HepG2 (cell line): ENCODE measurements around the gene PDE1C. TPM values are rescaled to one million over a fixed set of nuclear protein-coding genes. Genes with fewer than 3 reads are reported as not detected.

Source experiments
- ATAC-seq: fragments of 200-7000 bp; cut with Tn5 transposase; 3 replicates; pipeline ENCODE4 v1.9.1; 2020; ENCODE audit warnings: mild to moderate bottlenecking, moderate library complexity
- BruUV-seq: library from RNA; stranded (reverse); fragments of 400-500 nt; replicated peaks from 2 replicates; lab custom pipeline; 2021; lab: Mats Ljungman, UMichigan
- CTCF ChIA-PET: fragments of 300-600 bp; formaldehyde crosslinking; extraction: SDS; loops from one replicate; lab custom pipeline; 2021; ENCODE audit warnings: low total read pairs, inconsistent platforms, low intra/inter-chr PET ratio; lab: Yijun Ruan, JAX
- POLR2A ChIA-PET: fragments of 350-600 bp; sonication (Branson Sonifier 250); formaldehyde crosslinking; loops from one replicate; lab custom pipeline; 2020; ENCODE audit warnings: antibody characterized with exemption, inconsistent platforms; lab: Yijun Ruan, JAX
- DNase-seq: peaks from one replicate; pipeline ENCODE4 v3.0.0-alpha.2; 2015; ENCODE audit warnings: low spot score
- FAIRE-seq: peaks from 3 replicates; lab custom pipeline; 2011; peaks lifted over from hg19 to GRCh38; lab: Jason Lieb, UNC
- H2AFZ ChIP-seq: one replicate; pipeline ENCODE4 v1.6.1; 2011; ENCODE audit warnings: low read length, inconsistent platforms
- H3K27ac ChIP-seq: fragments of 300-600 bp; 3 replicates; pipeline ENCODE4 v1.8.0; 2011; ENCODE audit warnings: mixed run types, mild to moderate bottlenecking, mixed read lengths, low read length, inconsistent platforms; ENCODE audit not compliant: insufficient read depth; ENCODE audit errors: extremely low read length
- H3K27me3 ChIP-seq, 2 experiments: fragments of 200-600 bp in 1 of 2; 2 replicates in 1 of 2; 3 replicates in 1 of 2; pipeline versions ENCODE4 v1.6.0 to v1.8.0; 2011; ENCODE audit warnings: low read length in 2 of 2, mild to moderate bottlenecking in 2 of 2, moderate library complexity in 2 of 2, inconsistent platforms in 1 of 2; ENCODE audit not compliant: insufficient read depth in 2 of 2, control insufficient read depth in 1 of 2
- H3K36me3 ChIP-seq, 2 experiments: fragments of 200-600 bp in 1 of 2; replicated peaks in 1 of 2; 2 replicates in 1 of 2; 3 replicates in 1 of 2; pipeline versions ENCODE4 v1.5.1 to v1.8.0; 2011; ENCODE audit warnings: low read length in 2 of 2, inconsistent platforms in 1 of 2; ENCODE audit not compliant: insufficient read depth in 2 of 2, control insufficient read depth in 1 of 2
- H3K4me1 ChIP-seq: 2 replicates; pipeline ENCODE4 v1.5.1; 2012; ENCODE audit warnings: low read length, inconsistent platforms; ENCODE audit not compliant: insufficient read depth
- H3K4me2 ChIP-seq: 2 replicates; pipeline ENCODE4 v1.6.0; 2011; ENCODE audit warnings: low read depth, low read length, inconsistent platforms
- H3K4me3 ChIP-seq, 3 experiments: fragments of 200-600 bp in 1 of 3; sonication (generic), shearing (Covaris generic) in 1 of 3; replicated peaks in 1 of 3; 2 replicates each; pipeline ENCODE4 v1.5.1; 2011 to 2016; ENCODE audit warnings: low read length in 3 of 3, inconsistent platforms in 2 of 3, low read depth in 2 of 3, mild to moderate bottlenecking in 2 of 3, control low read depth in 1 of 3, mixed read lengths in 1 of 3; ENCODE audit not compliant: insufficient read depth in 1 of 3
- H3K79me2 ChIP-seq: one replicate; pipeline ENCODE4 v1.6.1; 2011; ENCODE audit warnings: low read length, inconsistent platforms; ENCODE audit not compliant: insufficient read depth
- H3K9ac ChIP-seq: 2 replicates; pipeline ENCODE4 v1.6.0; 2011; ENCODE audit warnings: mild to moderate bottlenecking, low read depth, low read length, inconsistent platforms; ENCODE audit not compliant: insufficient read depth
- H3K9me3 ChIP-seq: 2 replicates; pipeline ENCODE4 v1.5.1; 2012; ENCODE audit warnings: mild to moderate bottlenecking, low read length
- H4K20me1 ChIP-seq: 2 replicates; pipeline ENCODE4 v1.6.0; 2011; ENCODE audit warnings: inconsistent platforms, mild to moderate bottlenecking, low read length, moderate library complexity; ENCODE audit not compliant: insufficient read depth
- DRAP1 ChIP-seq: IDR thresholded peaks from 2 replicates; pipeline ENCODE4 v1.6.1; 2016; ENCODE audit warnings: missing genetic modification reagents, missing compliant biosample characterization
- EEA1 ChIP-seq: sonication (generic); formaldehyde crosslinking; IDR thresholded peaks from 2 replicates; pipeline ENCODE4 v1.5.1; 2020; ENCODE audit warnings: mild to moderate bottlenecking, missing genetic modification reagents, borderline replicate concordance
- HMGXB4 ChIP-seq, 2 experiments: sonication (generic) in 1 of 2; formaldehyde crosslinking in 1 of 2; IDR thresholded peaks; 2 replicates each; pipeline versions ENCODE4 v1.4.0 to v1.6.1; 2018 to 2020; ENCODE audit warnings: missing genetic modification reagents in 2 of 2, borderline replicate concordance in 1 of 2, low read depth in 1 of 2, mild to moderate bottlenecking in 1 of 2, missing biosample characterization in 1 of 2
- NFE2L1 ChIP-seq: sonication (generic); formaldehyde crosslinking; IDR thresholded peaks from 2 replicates; pipeline ENCODE4 v1.4.0; 2020; ENCODE audit warnings: missing genetic modification reagents, mild to moderate bottlenecking, borderline replicate concordance
- PHF20 ChIP-seq: sonication (generic); formaldehyde crosslinking; IDR thresholded peaks from 2 replicates; pipeline ENCODE4 v1.5.0; 2020; ENCODE audit warnings: mild to moderate bottlenecking, missing genetic modification reagents
- ZFP1 ChIP-seq: IDR thresholded peaks from 2 replicates; pipeline ENCODE4 v1.6.1; 2016
- ZMYM2 ChIP-seq: sonication (generic); formaldehyde crosslinking; IDR thresholded peaks from 2 replicates; pipeline ENCODE4 v1.8.0; 2022; ENCODE audit warnings: mild to moderate bottlenecking, missing genetic modification reagents
- ZNF501 ChIP-seq: sonication (generic); formaldehyde crosslinking; IDR thresholded peaks from 2 replicates; pipeline ENCODE4 v1.5.1; 2020; ENCODE audit warnings: mild to moderate bottlenecking, moderate library complexity, missing genetic modification reagents
- ZNF547 ChIP-seq: sonication (generic); formaldehyde crosslinking; IDR thresholded peaks from 2 replicates; pipeline ENCODE4 v1.5.1; 2020; ENCODE audit warnings: mild to moderate bottlenecking, missing genetic modification reagents
- ZNF709 ChIP-seq: sonication (generic); formaldehyde crosslinking; IDR thresholded peaks from 2 replicates; pipeline ENCODE4 v1.5.0; 2020; ENCODE audit warnings: mild to moderate bottlenecking, missing genetic modification reagents
- WGBS: methylation state at CpG from one replicate; pipeline ENCODE4 v1.1.6; 2017; ENCODE audit warnings: low lambda C conversion rate; 5-methylcytosine and 5-hydroxymethylcytosine counted together
- in situ Hi-C: cut with HindIII; loops from 2 replicates; pipeline ENCODE4 v1.10.0; 2017; ENCODE audit warnings: low pct_unique_long_range_greater_than_20kb; ENCODE audit not compliant: extremely low pct_ligation_motif_present
- intact Hi-C: fragments of 100-400 bp; cut with micrococcal nuclease; formaldehyde crosslinking; loops from one replicate; pipeline ENCODE4 v1.10.0; 2022; ENCODE audit not compliant: unreplicated experiment
- polyA plus RNA-seq, 8 experiments: library from polyadenylated mRNA; depleted of rRNA in 3 of 8; stranded (reverse) in 7 of 8; unstranded in 1 of 8; fragments of >200 nt; fragmentation: Illumina TruSeq in 4 of 8; extraction: Trizol in 4 of 8; gene quantifications; 2 replicates each; pipeline versions ENCODE4 v1.2.1 to v1.2.3, GENCODE V29; 2011 to 2016; ENCODE audit warnings: low read depth in 4 of 8, missing spikeins in 1 of 8, mixed read lengths in 1 of 8; ENCODE audit not compliant: insufficient read depth in 1 of 8
- total RNA-seq, 5 experiments: library from RNA; depleted of rRNA; stranded (reverse); fragments of >200 nt; fragmentation: Illumina TruSeq; extraction: Trizol; gene quantifications; 2 replicates each; pipeline ENCODE4 v1.2.3, GENCODE V29; 2016; ENCODE audit warnings: low read depth in 1 of 5

Gene PDE1C
- total and polyA plus RNA-seq, 2 of the 13 experiments (the other 11 are each of a cell fraction or from before 2014, with no cell fraction given), result not detected

GRCh38 chr7:31939076-31939475 lies 131.1 kb downstream of the PDE1C start:
- DNase-seq (no peak), ATAC-seq (no peak), FAIRE-seq (no peak)
- intact Hi-C loops (no loop called here), in situ Hi-C loops (no loop called here)
- no peak overlapping the region for H3K4me2 ChIP-seq
- no peaks in the 10 kb centered on the region for H4K20me1 ChIP-seq
- H3K79me2 ChIP-seq, result no peaks in the 10 kb centered on the region
- H3K4me3 ChIP-seq, result no peak overlapping the region
- WGBS, result 4% methylated on average over 3 of the region's 3 CpGs
- no peaks in the 10 kb centered on the region for H3K27me3 ChIP-seq
- CTCF ChIA-PET, result no interaction called here
- no TSS peak for BruUV-seq
- POLR2A ChIA-PET, result no interaction called here
- TF ChIP-seq ZNF547 (no peak), PHF20 (CRISPR knock-in tag) (no peak), ZNF501 (CRISPR knock-in tag) (no peak), EEA1 (no peak), DRAP1 (no peak), NFE2L1 (no peak), ZFP1 (CRISPR knock-in tag) (no peak), ZMYM2 (CRISPR knock-in tag) (no peak), HMGXB4 (CRISPR knock-in tag; IDR thresholded peaks at IDR 0.05; ENCODE audit: borderline replicate concordance in 1 of 2, low read depth in 1 of 2) (no peak), ZNF709 (CRISPR knock-in tag) (no peak)
- no peaks in the 10 kb centered on the region for H3K36me3 ChIP-seq
- no peak overlapping the region for H3K9ac ChIP-seq
- no peaks in the 10 kb centered on the region for H3K9me3 ChIP-seq
- H3K27ac ChIP-seq, result no peak overlapping the region
- H3K4me1 ChIP-seq, result no peaks in the 10 kb centered on the region
- H2AFZ ChIP-seq, result no peak overlapping the region
